Ovary (tissue), 9 donors: ENCODE measurements around the gene INPPL1. TPM values are rescaled to one million over a fixed set of nuclear protein-coding genes. Genes with fewer than 3 reads are reported as not detected.
A peak's percentile ranks its signal among the peaks of the same experiment; 100 is the strongest.

Experiments
- DNase-seq, 5 donors: peaks; one replicate each; pipeline ENCODE4 v3.0.0-alpha.2; 2019 to 2020
- H3K27ac ChIP-seq, 2 donors: fragments of 200-600 bp; one replicate each; pipeline versions ENCODE4 v1.5.1 to v1.8.0; 2019 to 2022
- H3K27me3 ChIP-seq: fragments of 200-600 bp; one replicate; pipeline ENCODE4 v1.8.0; 2022
- H3K36me3 ChIP-seq: fragments of 200-600 bp; sonication (generic); one replicate; pipeline ENCODE4 v1.5.1; 2019
- H3K4me1 ChIP-seq: one replicate; pipeline ENCODE4 v1.8.1; 2013; ENCODE audit warnings: mild to moderate bottlenecking, moderate library complexity; ENCODE audit not compliant: insufficient read depth
- H3K4me3 ChIP-seq: fragments of 200-600 bp; sonication (generic); one replicate; pipeline ENCODE4 v1.5.1; 2017
- H3K9me3 ChIP-seq, 2 donors: fragments of 200-600 bp in 1 of 2; sonication (generic) in 1 of 2; one replicate each; pipeline versions ENCODE4 v1.5.1 to v1.8.1; 2013 to 2019; ENCODE audit warnings: mild to moderate bottlenecking in 1 of 2, moderate library complexity in 1 of 2
- CTCF ChIP-seq, 3 donors: fragments of 450-650 bp in 2 of 3; fragments of 200-600 bp in 1 of 3; IDR thresholded peaks; one replicate each; pipeline versions ENCODE4 v1.5.1 to v1.8.0; 2016 to 2022; ENCODE audit warnings: antibody characterized with exemption in 3 of 3, mild to moderate bottlenecking in 1 of 3
- EP300 ChIP-seq: sonication (generic); formaldehyde crosslinking; IDR thresholded peaks from one replicate; pipeline ENCODE4 v1.6.1; 2017; ENCODE audit warnings: antibody characterized with exemption
- POLR2A ChIP-seq: fragments of 450-650 bp; IDR thresholded peaks from one replicate; pipeline ENCODE4 v1.6.1; 2017; ENCODE audit warnings: antibody characterized with exemption, mild to moderate bottlenecking, moderate library complexity
- WGBS, 3 donors: extraction: QIAGEN DNeasy Blood & Tissue Kit in 1 of 3; methylation state at CpG; one replicate each; pipeline versions ENCODE4 v1.1.5 to v1.1.7; 2013 to 2017; 5-methylcytosine and 5-hydroxymethylcytosine counted together
- intact Hi-C, 4 donors: fragments of 100-400 bp; cut with DNase I; formaldehyde crosslinking; loops; one replicate each; pipeline versions ENCODE4 v1.11.0 to v1.15.1; 2022 to 2023
- polyA plus RNA-seq, 2 donors: library from polyadenylated mRNA; stranded (reverse); fragments of 200-250 nt in 1 of 2; fragments of 350-450 nt in 1 of 2; fragmentation: Illumina TruSeq in 1 of 2; extraction: RNeasy Lipid Tissue Mini Kit (QIAGEN cat#74804) in 1 of 2; gene quantifications; one replicate each; pipeline ENCODE4 v1.2.3, GENCODE V29; 2013 to 2014
- total RNA-seq, 7 donors: library from RNA; depleted of rRNA in 2 of 7; stranded (reverse); fragments of >200 nt in 2 of 7; fragmentation: NEBNext Ultra II Directional in 3 of 7; extraction: Animal tissue kit (Norgen Biotek cat#: 25700) in 3 of 7; gene quantifications; one replicate each; pipeline versions ENCODE4 v1.1.0 to v1.2.4, GENCODE V29; 2016 to 2023
- donor health status: DM: no; HTN: no; CAD: no; lungs with moderate emphysema.
- donor health status: DM: no; HTN: no; CAD: no.
- donor health status: Bipolar disorder and iron deficiency.
- donor health status: DM: yes; HTN: yes; CAD: no.
- donor health status: DM: no; HTN: no; CAD: no.
- donor health status: DM: yes; HTN: yes; CAD: no.

INPPL1 gene
- total and polyA plus RNA-seq, 9 donors = 48.4 to 208 (median 132) TPM

- H3K27me3 ChIP-seq = no peaks in the 10 kb centered on the region
- no peaks in the 10 kb centered on the region for H3K9me3 ChIP-seq
- WGBS, 3 donors = 70 to 79% (median 74%) methylated on average over 16 of the region's 16 CpGs
- intact Hi-C loops = no loop called here
- H3K4me1 ChIP-seq = peaks cover 7% of the 10 kb centered on the region
- DNase-seq = peak in 2 of 5 donors; percentile 21 to 30
- H3K27ac ChIP-seq = no peak overlapping the region
- H3K36me3 ChIP-seq = no peaks in the 10 kb centered on the region
- TF ChIP-seq EP300 (no peak), CTCF (IDR thresholded peaks at IDR 0.05) (no peak), POLR2A (no peak)
- no peak overlapping the region for H3K4me3 ChIP-seq
Observed at GRCh38 chr11:72228229-72228843, 3.8 kb downstream of the INPPL1 start.

GRCh38 chr11:72228844-72229231 is 4.3 kb downstream of the INPPL1 start:
- no peak for TF ChIP-seq POLR2A
- no peak for TF ChIP-seq EP300
- TF ChIP-seq CTCF (IDR thresholded peaks at IDR 0.05) = no peak
- WGBS, 3 donors = 82 to 90% (median 86%) methylated on average over 7 of the region's 7 CpGs
- intact Hi-C loops = no loop called here
- Histone ChIP-seq H3K4me3 (no peak overlapping the region), H3K27me3 (no peaks in the 10 kb centered on the region), H3K27ac (no peak overlapping the region), H3K36me3 (no peaks in the 10 kb centered on the region), H3K4me1 (peaks cover 7% of the 10 kb centered on the region), H3K9me3 (no peaks in the 10 kb centered on the region)
- DNase-seq = no peak

GRCh38 chr11:72229336-72229924 is 4.9 kb downstream of the INPPL1 start:
- intact Hi-C loops = no loop called here
- WGBS, 3 donors = 89 to 93% (median 91%) methylated on average over 8 of the region's 8 CpGs
- H3K4me1 ChIP-seq = peaks cover 7% of the 10 kb centered on the region

More at GRCh38 chr11:72229336-72229924, 4.9 kb downstream of the INPPL1 start:
- H3K27ac ChIP-seq = no peak overlapping the region
- TF ChIP-seq EP300 (no peak), CTCF (IDR thresholded peaks at IDR 0.05) (no peak), POLR2A (no peak)
- H3K9me3 ChIP-seq = no peaks in the 10 kb centered on the region
- no peak overlapping the region for H3K4me3 ChIP-seq
- no peaks in the 10 kb centered on the region for H3K27me3 ChIP-seq
- no peak for DNase-seq
- no peaks in the 10 kb centered on the region for H3K36me3 ChIP-seq
